SK-N-SH (cell line): Measurements from ENCODE around the gene PLEKHG2.

Experiments used
- CTCF ChIP-seq: fragments of 200-600 bp; sonication (generic); IDR thresholded peaks from 2 replicates; pipeline ENCODE4 v1.6.1; 2017; ENCODE audit warnings: antibody characterized with exemption, mild to moderate bottlenecking, moderate library complexity
- ELF1 ChIP-seq: IDR thresholded peaks from 2 replicates; pipeline ENCODE4 v1.4.0; 2012
- EP300 ChIP-seq, 2 experiments: IDR thresholded peaks; 2 replicates each; pipeline versions ENCODE4 v1.4.0 to v1.6.1; 2012; ENCODE audit warnings: borderline replicate concordance in 1 of 2, low read depth in 1 of 2, low read length in 1 of 2
- EZH2phosphoT487 ChIP-seq: fragments of 200-600 bp; sonication (generic); IDR thresholded peaks from 2 replicates; pipeline ENCODE4 v1.6.1; 2017; ENCODE audit warnings: low read depth, mixed run types, mild to moderate bottlenecking, antibody characterized with exemption, moderate library complexity, borderline replicate concordance
- RCOR1 ChIP-seq: fragments of 150-350 bp; IDR thresholded peaks from 2 replicates; pipeline ENCODE4 v1.6.1; 2017; ENCODE audit warnings: antibody characterized with exemption, low read length

DNA sequence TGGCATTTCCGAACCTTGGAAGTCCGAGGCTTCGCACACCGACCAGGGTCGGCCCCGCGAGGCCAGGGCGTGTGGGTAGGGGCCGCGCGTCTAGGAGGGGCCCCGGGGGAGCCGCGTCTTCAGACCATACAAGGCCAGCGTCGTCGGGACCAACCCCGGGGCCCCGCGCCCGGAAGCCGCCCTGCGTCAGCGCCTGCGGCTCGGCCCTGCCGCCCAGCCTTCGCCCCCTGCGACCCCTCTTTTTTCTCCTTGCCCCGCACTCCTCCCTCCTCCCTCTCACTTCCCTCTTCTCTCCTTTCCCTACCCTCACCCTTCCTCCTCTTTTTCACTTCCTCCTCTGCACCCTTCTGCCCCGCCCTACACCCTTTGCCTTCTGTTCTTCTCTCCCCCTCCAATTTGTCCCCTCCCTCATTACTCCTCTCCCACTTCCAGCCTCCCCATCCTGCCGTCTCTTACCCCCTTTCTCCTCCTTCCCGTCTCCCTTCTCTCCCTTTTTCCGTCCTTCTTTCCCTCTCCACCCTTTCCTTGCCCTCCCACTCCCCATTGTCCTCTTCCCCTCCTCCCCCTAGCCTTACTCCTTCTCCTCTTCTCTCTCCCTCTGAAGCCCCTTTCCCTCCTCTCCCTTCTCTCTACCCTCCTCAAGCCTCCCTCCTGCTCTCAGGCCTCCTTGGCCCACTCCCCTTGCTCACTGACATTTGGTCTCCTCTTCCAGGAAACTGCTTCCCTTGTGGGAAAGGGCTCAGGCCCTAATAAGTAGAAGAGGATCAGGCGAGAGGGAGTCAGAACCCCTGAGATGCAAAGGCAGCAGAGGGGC lies 2.2 kb upstream of the PLEKHG2 start:
- TF ChIP-seq CTCF (no peak), EZH2phosphoT487 (no peak), ELF1 (no peak; the same call in 1 of the 2 replicates), RCOR1 (no peak), EP300 (IDR thresholded peaks at IDR 0.05; ENCODE audit: borderline replicate concordance in 1 of 2, low read depth in 1 of 2, low read length in 1 of 2) (no peak)
